ENCODE results near the gene E2F1. TPM values are rescaled to one million over a fixed set of nuclear protein-coding genes. Genes with fewer than 3 reads are reported as not detected.
"Not testable (repeated sequence)": the region's sequence is repeated elsewhere in the genome, so short reads cannot be mapped to it uniquely, and the experiment has no call there.

E2F1 gene
- total RNA-seq, 2 experiments from 2014 or later, result 128 to 148 TPM

- TF ChIP-seq CTCF (conservative IDR thresholded peaks at IDR 0.05; ENCODE audit: low read length) (no peak), EZH2phosphoT487 (IDR thresholded peaks at IDR 0.05; ENCODE audit: borderline replicate concordance, low read depth, low read length) (no peak)
- Histone ChIP-seq H4K20me1 (ENCODE audit: insufficient read depth, low read length) (peaks cover 5% of the 10 kb centered on the region; the same call in 1 of the 2 replicates), H3K9me2 (ENCODE audit: insufficient read depth, low read length) (no peaks in the 10 kb centered on the region), H3K79me2 (ENCODE audit: insufficient read depth, low read depth, low read length) (no peaks in the 10 kb centered on the region), H2AFZ (ENCODE audit: low read length) (no peak overlapping the region), H3K4me3 (ENCODE audit: low read depth, low read length, poor library complexity, severe bottlenecking) (no peak overlapping the region), H3K4me2 (ENCODE audit: low read length) (no peak overlapping the region), H3K9me3 (ENCODE audit: low read length) (no peaks in the 10 kb centered on the region), H3K4me1 (ENCODE audit: insufficient read depth, low read length, poor library complexity, severe bottlenecking) (peaks cover 5% of the 10 kb centered on the region), H3K27ac (ENCODE audit: low read depth, low read length, poor library complexity, severe bottlenecking) (no peak overlapping the region), H3K36me3 (ENCODE audit: insufficient read depth, low read length) (peaks cover 56% of the 10 kb centered on the region)
- intact Hi-C loops (cut with micrococcal nuclease; ENCODE audit: unreplicated experiment), result no loop called here
- TSS peak; percentile 30 for BruUV-seq (replicated peaks)
- CTCF ChIA-PET (ENCODE audit: unreplicated experiment), result no interaction called here
- POLR2A ChIA-PET, result no interaction called here
- no peak for DNase-seq (ENCODE audit: low spot score)
Measured at GRCh38 chr20:33647603-33648395, 38.4 kb downstream of the E2F1 start.

- H3K79me2 ChIP-seq (ENCODE audit: insufficient read depth, low read depth, low read length); CTCF ChIA-PET (ENCODE audit: unreplicated experiment); H3K9me2 ChIP-seq (ENCODE audit: insufficient read depth, low read length); BruUV-seq (replicated peaks); H2AFZ ChIP-seq (ENCODE audit: low read length); H3K9me3 ChIP-seq (ENCODE audit: low read length); H3K4me3 ChIP-seq (ENCODE audit: low read depth, low read length, poor library complexity, severe bottlenecking); H3K4me2 ChIP-seq (ENCODE audit: low read length); H4K20me1 ChIP-seq (ENCODE audit: insufficient read depth, low read length); H3K27ac ChIP-seq (ENCODE audit: low read depth, low read length, poor library complexity, severe bottlenecking); H3K4me1 ChIP-seq (ENCODE audit: insufficient read depth, low read length, poor library complexity, severe bottlenecking); DNase-seq (ENCODE audit: low spot score); intact Hi-C loops (cut with micrococcal nuclease; ENCODE audit: unreplicated experiment): not testable (repeated sequence)
- peaks cover 63% of the 10 kb centered on the region for H3K36me3 ChIP-seq (ENCODE audit: insufficient read depth, low read length)
- POLR2A ChIA-PET, result interaction anchor here (0.6 kb wide), 1 partner anchor 155 kb away, joined by 3 read pairs; no protein-coding TSS in a partner anchor
Measured at GRCh38 chr20:33646959-33647602, 39.1 kb downstream of the E2F1 start.

- no peaks in the 10 kb centered on the region for H3K9me2 ChIP-seq (ENCODE audit: insufficient read depth, low read length)
- no peak for DNase-seq (ENCODE audit: low spot score)
- CTCF ChIA-PET (ENCODE audit: unreplicated experiment), result no interaction called here
- H3K4me3 ChIP-seq (ENCODE audit: low read depth, low read length, poor library complexity, severe bottlenecking), result no peak overlapping the region
- POLR2A ChIA-PET, result interaction anchor here (0.7 to 1.2 kb wide), 2 partner anchors 123 to 129 kb away, joined by 4 to 5 read pairs; no protein-coding TSS in a partner anchor
- intact Hi-C loops (cut with micrococcal nuclease; ENCODE audit: unreplicated experiment), result no loop called here
- H4K20me1 ChIP-seq (ENCODE audit: insufficient read depth, low read length), result peaks cover 5% of the 10 kb centered on the region; the same call in 1 of the 2 replicates
- TF ChIP-seq EZH2phosphoT487 (IDR thresholded peaks at IDR 0.05; ENCODE audit: borderline replicate concordance, low read depth, low read length) (no peak), CTCF (conservative IDR thresholded peaks at IDR 0.05; ENCODE audit: low read length) (no peak)
- no peaks in the 10 kb centered on the region for H3K9me3 ChIP-seq (ENCODE audit: low read length)
- H2AFZ ChIP-seq (ENCODE audit: low read length), result no peak overlapping the region
- peaks cover 72% of the 10 kb centered on the region for H3K36me3 ChIP-seq (ENCODE audit: insufficient read depth, low read length)
- H3K4me2 ChIP-seq (ENCODE audit: low read length), result no peak overlapping the region
- H3K27ac ChIP-seq (ENCODE audit: low read depth, low read length, poor library complexity, severe bottlenecking), result no peak overlapping the region
- no peaks in the 10 kb centered on the region for H3K4me1 ChIP-seq (ENCODE audit: insufficient read depth, low read length, poor library complexity, severe bottlenecking)
- H3K79me2 ChIP-seq (ENCODE audit: insufficient read depth, low read depth, low read length), result no peaks in the 10 kb centered on the region
- BruUV-seq (replicated peaks), result no TSS peak
Measured at GRCh38 chr20:33646191-33646590, 40.0 kb downstream of the E2F1 start.

Data from OCI-LY7 (cell line).